ENCODE measurements around the gene ABCD1. TPM values are rescaled to one million over a fixed set of nuclear protein-coding genes. Genes with fewer than 3 reads are reported as not detected.

The ABCD1 gene
- total RNA-seq, 1 experiment from 2014 or later = 44.4 TPM

DNA sequence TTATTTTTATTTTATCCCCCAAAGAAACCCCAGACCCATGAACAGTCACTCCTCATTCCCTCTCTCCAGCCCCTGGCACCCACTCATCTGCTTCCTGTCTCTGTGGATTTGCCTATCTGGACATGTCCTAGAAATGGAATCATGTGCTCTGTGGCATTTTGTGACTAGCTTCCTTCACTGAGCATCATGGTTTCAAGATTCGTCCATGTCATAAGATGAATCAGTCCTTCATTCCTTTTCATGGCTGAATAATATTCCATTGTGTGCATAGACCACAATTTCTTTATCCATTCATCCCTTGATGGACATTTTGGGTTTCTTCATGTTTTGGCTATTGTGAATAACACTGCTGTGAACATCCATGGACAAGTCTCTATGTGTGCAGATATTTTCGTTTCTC is 10.2 kb downstream of the ABCD1 start:
- H3K9me3 ChIP-seq (ENCODE audit: low read length) = no peaks in the 10 kb centered on the region
- no peak overlapping the region for H2AFZ ChIP-seq (ENCODE audit: low read length)
- no peak overlapping the region for H3K27ac ChIP-seq (ENCODE audit: low read length)
- intact Hi-C loops (cut with micrococcal nuclease) = no loop called here
- DNase-seq (no peak), ATAC-seq (no peak)
- peaks cover 24% of the 10 kb centered on the region for H3K4me1 ChIP-seq (ENCODE audit: insufficient read depth, low read length)
- no peaks in the 10 kb centered on the region for H4K20me1 ChIP-seq (ENCODE audit: low read length)
- peaks cover 11% of the 10 kb centered on the region for H3F3A ChIP-seq (ENCODE audit: low read length, unreplicated experiment)
- TF ChIP-seq, protein P1, sequence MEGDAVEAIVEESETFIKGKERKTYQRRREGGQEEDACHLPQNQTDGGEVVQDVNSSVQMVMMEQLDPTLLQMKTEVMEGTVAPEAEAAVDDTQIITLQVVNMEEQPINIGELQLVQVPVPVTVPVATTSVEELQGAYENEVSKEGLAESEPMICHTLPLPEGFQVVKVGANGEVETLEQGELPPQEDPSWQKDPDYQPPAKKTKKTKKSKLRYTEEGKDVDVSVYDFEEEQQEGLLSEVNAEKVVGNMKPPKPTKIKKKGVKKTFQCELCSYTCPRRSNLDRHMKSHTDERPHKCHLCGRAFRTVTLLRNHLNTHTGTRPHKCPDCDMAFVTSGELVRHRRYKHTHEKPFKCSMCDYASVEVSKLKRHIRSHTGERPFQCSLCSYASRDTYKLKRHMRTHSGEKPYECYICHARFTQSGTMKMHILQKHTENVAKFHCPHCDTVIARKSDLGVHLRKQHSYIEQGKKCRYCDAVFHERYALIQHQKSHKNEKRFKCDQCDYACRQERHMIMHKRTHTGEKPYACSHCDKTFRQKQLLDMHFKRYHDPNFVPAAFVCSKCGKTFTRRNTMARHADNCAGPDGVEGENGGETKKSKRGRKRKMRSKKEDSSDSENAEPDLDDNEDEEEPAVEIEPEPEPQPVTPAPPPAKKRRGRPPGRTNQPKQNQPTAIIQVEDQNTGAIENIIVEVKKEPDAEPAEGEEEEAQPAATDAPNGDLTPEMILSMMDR (conservative IDR thresholded peaks at IDR 0.05; ENCODE audit: low read depth, low read length) = no peak
- TF ChIP-seq EZH2 (IDR thresholded peaks at IDR 0.05; ENCODE audit: low read length, unreplicated experiment) (no peak), EZH2phosphoT487 (IDR thresholded peaks at IDR 0.05; ENCODE audit: borderline replicate concordance, low read length) (no peak)
- no peak overlapping the region for H3K9ac ChIP-seq (ENCODE audit: low read length)
- BruUV-seq (replicated peaks) = no TSS peak
- POLR2A ChIA-PET (ENCODE audit: unreplicated experiment) = no interaction called here
- no peaks in the 10 kb centered on the region for H3K27me3 ChIP-seq (ENCODE audit: low read length)
- H3K9me2 ChIP-seq (replicated peaks; ENCODE audit: low read length) = no peaks in the 10 kb centered on the region
- no peak overlapping the region for H3K4me2 ChIP-seq (ENCODE audit: low read length)
- peaks cover 6% of the 10 kb centered on the region for H3K36me3 ChIP-seq (ENCODE audit: low read depth, low read length)
- CTCF ChIA-PET = no interaction called here
- no peak overlapping the region for H3K4me3 ChIP-seq (ENCODE audit: low read length)
- peaks cover 17% of the 10 kb centered on the region for H3K79me2 ChIP-seq (ENCODE audit: low read length)

DNA sequence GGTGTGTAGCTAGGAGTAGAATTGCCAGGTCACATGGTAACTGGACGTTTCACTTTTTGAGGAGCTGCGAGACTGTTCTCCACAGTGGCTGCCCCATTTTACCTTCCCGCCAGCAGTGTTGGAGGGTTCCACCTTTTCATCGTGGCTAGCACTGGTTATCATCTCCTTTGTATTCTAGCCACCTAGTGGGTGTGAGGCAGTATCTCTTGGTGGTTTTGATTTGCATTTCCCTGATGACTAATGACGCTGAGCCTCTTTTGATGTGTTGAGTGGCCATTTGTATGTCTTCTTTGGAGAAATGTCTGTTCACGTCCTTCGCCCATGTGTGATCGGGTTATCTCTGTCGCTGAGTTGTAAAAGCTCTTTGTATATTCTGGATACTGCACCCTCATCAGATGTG is 10.6 kb downstream of the ABCD1 start:
- H3K4me1 ChIP-seq (ENCODE audit: insufficient read depth, low read length) = peaks cover 24% of the 10 kb centered on the region
- no peaks in the 10 kb centered on the region for H3K27me3 ChIP-seq (ENCODE audit: low read length)
- ChIA-PET POLR2A (ENCODE audit: unreplicated experiment) (no interaction called here), CTCF (no interaction called here)
- H3K9ac ChIP-seq (ENCODE audit: low read length) = no peak overlapping the region
- peaks cover 13% of the 10 kb centered on the region; the same call in 1 of the 2 replicates for H3K79me2 ChIP-seq (ENCODE audit: low read length)
- H3K9me3 ChIP-seq (ENCODE audit: low read length) = no peaks in the 10 kb centered on the region
- ATAC-seq = no peak
- H3K4me3 ChIP-seq (ENCODE audit: low read length) = no peak overlapping the region
- H3K4me2 ChIP-seq (ENCODE audit: low read length) = no peak overlapping the region
- peaks cover 6% of the 10 kb centered on the region for H3K36me3 ChIP-seq (ENCODE audit: low read depth, low read length)
- DNase-seq = no peak
- TF ChIP-seq, protein P1 (conservative IDR thresholded peaks at IDR 0.05; ENCODE audit: low read depth, low read length) = peak; percentile 24; the same call in 1 of the 2 replicates
- TF ChIP-seq EZH2phosphoT487 (IDR thresholded peaks at IDR 0.05; ENCODE audit: borderline replicate concordance, low read length) = no peak
- intact Hi-C loops (cut with micrococcal nuclease) = no loop called here
- BruUV-seq (replicated peaks) = no TSS peak
- peaks cover 11% of the 10 kb centered on the region for H3F3A ChIP-seq (ENCODE audit: low read length, unreplicated experiment)
- H3K9me2 ChIP-seq (replicated peaks; ENCODE audit: low read length) = no peaks in the 10 kb centered on the region
- no peaks in the 10 kb centered on the region for H4K20me1 ChIP-seq (ENCODE audit: low read length)
- H3K27ac ChIP-seq (ENCODE audit: low read length) = no peak overlapping the region
- H2AFZ ChIP-seq (ENCODE audit: low read length) = no peak overlapping the region

DNA sequence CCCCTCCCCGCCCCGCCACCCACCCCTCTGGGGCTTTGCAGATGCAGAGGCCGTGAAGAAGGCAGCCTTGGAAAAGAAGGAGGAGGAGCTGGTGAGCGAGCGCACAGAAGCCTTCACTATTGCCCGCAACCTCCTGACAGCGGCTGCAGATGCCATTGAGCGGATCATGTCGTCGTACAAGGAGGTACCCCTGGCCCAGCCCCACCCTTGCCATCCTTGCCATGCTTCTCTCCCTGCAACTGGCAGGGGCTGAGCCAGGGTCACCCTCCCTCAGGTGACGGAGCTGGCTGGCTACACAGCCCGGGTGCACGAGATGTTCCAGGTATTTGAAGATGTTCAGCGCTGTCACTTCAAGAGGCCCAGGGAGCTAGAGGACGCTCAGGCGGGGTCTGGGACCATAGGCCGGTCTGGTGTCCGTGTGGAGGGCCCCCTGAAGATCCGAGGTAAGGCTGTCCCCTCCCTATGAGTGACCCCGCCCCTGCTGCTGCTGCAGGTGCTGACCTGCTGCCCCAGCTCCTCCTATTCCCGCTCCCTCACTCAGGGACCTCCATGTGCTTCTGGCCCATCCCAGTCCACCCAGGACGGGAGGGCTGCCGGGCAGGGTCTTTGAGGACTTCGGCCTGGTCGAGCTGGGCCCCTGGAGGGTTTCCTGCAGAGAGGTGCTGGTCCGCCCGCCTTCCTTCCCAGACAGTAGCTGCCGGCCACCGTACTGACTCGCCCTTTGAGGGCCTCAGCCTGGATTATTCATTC is 11.6 kb downstream of the ABCD1 start:
- BruUV-seq (replicated peaks) = no TSS peak
- Histone ChIP-seq H3K27ac (ENCODE audit: low read length) (no peak overlapping the region), H3F3A (ENCODE audit: low read length, unreplicated experiment) (peaks cover 8% of the 10 kb centered on the region), H3K27me3 (ENCODE audit: low read length) (no peaks in the 10 kb centered on the region), H4K20me1 (ENCODE audit: low read length) (no peaks in the 10 kb centered on the region), H2AFZ (ENCODE audit: low read length) (no peak overlapping the region), H3K4me1 (ENCODE audit: insufficient read depth, low read length) (peaks cover 16% of the 10 kb centered on the region), H3K4me3 (ENCODE audit: low read length) (no peak overlapping the region), H3K9me3 (ENCODE audit: low read length) (no peaks in the 10 kb centered on the region), H3K36me3 (ENCODE audit: low read depth, low read length) (peaks cover 6% of the 10 kb centered on the region; the same call in 1 of the 2 replicates), H3K4me2 (ENCODE audit: low read length) (no peak overlapping the region), H3K9me2 (replicated peaks; ENCODE audit: low read length) (no peaks in the 10 kb centered on the region), H3K9ac (ENCODE audit: low read length) (no peak overlapping the region), H3K79me2 (ENCODE audit: low read length) (peaks cover 6% of the 10 kb centered on the region; the same call in 1 of the 2 replicates)
- intact Hi-C loops (cut with micrococcal nuclease) = no loop called here
- ATAC-seq = no peak
- POLR2A ChIA-PET (ENCODE audit: unreplicated experiment) = no interaction called here
- CTCF ChIA-PET = no interaction called here
- no peak for TF ChIP-seq EZH2 (IDR thresholded peaks at IDR 0.05; ENCODE audit: low read length, unreplicated experiment)
- TF ChIP-seq, protein P1 (conservative IDR thresholded peaks at IDR 0.05; ENCODE audit: low read depth, low read length) = no peak
- TF ChIP-seq EZH2phosphoT487 (IDR thresholded peaks at IDR 0.05; ENCODE audit: borderline replicate concordance, low read length) = no peak
- no peak for DNase-seq
